Stimulated activated CD8-positive, alpha-beta memory T cell treated with anti-CD3 and anti-CD28 coated beads, Interleukin-7, amount 100 ng/mL, for 24 hours (primary cell): ENCODE data around the gene SMCO2.
"Not testable (repeated sequence)": the region's sequence is repeated elsewhere in the genome, so short reads cannot be mapped to it uniquely, and the experiment has no call there.

Experiments used
- DNase-seq: peaks from one replicate; pipeline ENCODE4 v3.0.0-alpha.2; 2020; ENCODE audit warnings: low read depth

Gene SMCO2

DNA sequence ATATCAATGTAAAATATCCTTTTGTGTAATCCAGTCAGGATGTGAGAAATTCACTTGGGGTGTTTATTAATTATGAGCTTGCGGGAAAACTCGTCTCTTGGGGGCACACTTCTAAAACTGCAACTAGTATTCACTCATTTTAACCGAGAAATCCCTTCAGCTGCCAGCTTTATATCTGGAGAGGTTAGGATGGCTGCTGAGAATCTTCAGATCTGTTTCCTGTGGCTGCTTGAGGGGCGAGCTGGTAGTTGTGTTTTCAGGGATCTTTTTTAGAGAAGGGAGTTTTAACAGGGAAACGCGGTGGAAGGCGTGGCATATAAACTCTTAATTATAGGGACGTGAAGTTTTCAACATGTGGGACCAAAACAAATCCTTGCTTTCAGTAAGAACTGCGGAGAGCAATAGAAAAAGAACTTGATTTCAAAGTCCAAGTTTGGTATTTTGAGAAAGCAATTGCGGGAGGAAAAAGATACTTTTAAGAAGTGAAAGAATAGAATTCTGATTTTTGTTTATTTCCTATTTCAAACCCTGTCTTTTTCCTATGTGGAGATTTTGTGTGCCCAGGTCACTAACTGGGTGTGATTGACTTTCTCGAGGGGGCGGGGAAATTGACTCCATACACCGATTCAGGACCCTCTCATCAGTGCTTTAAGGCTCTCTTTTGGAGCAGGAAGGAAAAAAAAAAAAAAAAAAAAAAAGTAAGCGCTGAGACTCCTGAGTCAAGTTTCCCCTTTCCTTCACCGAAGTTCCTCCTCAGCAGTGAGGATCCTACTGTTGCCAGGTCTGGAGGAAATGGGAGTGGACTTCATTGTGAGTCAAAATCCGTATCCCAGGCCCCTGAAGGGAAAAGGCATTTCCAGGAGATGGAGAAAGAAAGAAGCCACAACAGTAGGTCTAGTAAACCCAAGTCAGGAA, 78.6 kb downstream of the SMCO2 start:
- no peak for DNase-seq

GRCh38 chr12:27527512-27527911, 81.0 kb downstream of the SMCO2 start:
- no peak for DNase-seq

DNA sequence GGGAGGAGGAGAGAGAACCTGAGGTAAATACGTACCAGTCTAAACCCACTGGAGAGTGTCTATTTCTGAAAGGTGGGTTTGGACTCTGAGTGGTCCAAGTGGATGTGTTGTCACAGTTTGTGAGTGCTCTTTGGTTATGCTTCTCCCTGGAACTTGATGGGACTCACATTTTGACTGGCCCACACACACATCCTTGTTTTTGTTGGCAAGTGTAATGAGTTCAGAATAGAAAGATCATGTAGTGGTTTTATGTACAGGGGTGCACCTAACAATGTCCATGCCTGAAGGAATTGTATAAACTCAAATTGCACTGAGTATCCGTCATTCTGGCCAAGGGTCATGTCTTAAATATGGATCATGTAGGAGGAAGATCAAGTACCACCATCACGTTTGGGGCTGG, 82.3 kb downstream of the SMCO2 start:
- no peak for DNase-seq

GRCh38 chr12:27530157-27530922, 83.8 kb downstream of the SMCO2 start:
- DNase-seq, result no peak

DNA sequence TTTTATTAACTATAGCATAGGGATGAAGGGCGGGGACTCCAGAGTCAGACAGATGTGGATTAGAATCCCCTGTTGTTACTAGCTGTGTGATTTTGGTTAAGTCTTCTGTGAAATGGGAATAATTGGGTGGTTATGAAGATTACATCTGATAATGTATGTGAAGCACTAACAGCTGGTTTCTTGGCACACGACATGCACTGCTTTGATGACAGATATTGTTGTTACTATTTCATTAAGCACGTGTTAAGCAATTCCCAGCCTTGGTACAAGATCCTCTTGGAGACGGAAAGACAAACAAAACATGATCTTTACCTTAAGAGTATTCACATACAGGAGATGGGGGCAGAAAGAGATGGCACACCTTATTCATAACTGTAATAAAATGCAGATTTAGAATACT, 85.4 kb downstream of the SMCO2 start:
- no peak for DNase-seq

DNA sequence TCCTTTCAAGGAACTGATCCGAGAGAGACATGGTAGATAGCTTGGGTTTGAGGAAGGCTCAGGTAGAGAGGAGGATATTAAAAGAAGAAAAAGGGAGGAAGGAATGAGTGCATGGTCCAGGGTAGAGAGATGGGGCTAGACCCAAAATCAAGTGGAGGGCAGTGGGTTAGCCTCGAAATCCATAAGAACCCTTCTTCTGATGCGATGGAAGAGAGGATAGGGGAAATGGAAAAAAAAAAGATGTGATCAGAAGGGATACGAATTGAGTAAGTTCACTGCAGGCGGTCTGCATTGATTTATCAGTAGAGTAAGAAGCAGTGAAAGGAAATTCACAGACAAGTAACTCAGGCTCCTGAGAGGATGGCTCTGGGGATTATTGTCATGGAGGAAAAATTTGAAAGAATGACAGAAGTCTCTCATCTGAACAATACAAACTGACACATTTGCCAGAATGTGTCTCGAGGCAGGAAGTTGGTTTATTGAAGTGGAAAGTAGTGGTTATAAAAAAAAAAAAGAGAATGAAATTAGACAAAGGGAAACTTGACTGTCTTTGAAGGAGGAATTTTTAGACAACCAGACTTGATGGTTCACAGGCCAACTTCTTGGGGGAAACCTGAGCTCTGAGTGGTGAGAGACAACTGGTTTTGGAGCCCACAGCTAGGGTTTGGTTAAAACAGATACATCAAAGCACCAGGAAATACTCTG, 87.7 kb downstream of the SMCO2 start:
- no peak for DNase-seq

GRCh38 chr12:27534765-27535161, 88.2 kb downstream of the SMCO2 start:
- no peak for DNase-seq

DNA sequence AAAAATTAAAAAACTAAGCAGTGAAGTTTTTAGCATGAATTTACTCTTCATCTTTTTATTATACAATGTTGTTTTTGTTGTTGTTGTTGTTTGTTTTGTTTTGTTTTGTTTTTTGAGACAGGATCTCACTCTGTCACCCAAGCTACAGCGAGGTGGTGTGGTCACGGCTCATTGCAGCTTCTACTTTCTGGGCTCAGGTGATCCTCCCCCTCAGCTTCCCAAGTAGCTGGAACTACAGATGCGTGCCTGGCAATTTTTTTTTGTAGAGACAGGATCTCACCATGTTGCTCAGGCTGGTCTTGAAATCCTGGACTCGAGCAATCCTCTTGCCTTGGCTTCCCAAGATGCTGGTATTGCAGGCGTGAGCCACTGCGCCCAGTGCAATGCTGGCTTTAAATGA, 88.8 kb downstream of the SMCO2 start:
- DNase-seq, result no peak

DNA sequence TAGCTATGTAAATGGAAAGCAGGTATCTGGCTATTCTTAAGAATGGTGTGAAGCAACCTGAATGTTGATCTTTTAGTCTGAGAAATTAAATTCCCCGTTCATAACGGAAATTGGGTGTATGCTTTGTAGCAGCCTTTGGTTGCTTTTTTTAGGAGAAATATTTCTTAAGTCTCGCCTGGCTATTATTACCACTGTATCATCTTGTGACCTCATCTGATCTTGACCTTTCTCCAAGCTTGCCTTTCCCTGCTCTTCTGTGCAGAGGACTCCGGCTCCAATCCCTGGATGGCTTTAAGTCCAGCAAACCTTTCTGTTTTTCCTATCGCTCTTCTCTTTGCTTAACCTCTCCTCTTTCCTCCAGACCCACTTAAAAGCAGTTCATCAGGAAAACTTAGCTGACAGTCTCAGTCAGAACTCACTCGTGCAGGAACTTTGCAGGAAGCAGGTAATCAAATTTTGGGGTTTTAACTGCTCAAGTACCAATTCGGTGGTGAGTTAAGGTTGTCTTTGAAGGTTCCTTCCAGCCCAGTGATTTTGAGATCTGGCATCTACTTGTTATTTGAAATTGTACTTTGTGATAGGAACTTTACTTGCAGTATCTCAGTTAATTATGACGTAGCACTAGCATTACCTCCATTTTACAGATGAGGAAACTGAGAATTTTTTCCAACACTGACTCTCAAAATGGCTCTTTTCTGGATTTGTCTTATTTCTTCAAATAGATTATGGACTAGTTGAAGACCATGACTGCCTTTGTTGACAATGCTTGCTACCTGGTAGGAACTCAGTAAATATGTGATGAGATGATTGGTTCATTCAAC, 91.5 kb downstream of the SMCO2 start:
- DNase-seq, result no peak

DNA sequence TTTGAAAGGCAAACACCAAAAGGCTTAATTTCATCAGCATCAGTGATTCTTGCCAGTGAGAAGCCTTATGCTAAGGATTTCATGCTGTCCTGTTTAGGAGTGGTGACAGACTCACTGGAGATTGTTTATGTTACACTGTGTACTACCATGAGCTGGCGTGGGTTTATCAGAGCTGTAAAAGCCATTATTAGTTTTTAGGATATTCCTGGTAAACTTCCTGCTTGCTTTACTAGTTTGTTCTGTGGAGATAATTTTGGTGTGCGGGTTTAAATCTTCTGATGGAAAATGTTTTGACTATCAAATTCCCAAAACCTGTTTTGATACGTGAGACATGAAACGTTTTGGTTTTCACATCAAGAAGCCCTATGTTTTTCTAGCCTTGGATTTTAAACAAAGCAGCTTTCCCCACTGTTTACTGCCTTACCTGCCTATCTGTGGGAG, 92.7 kb downstream of the SMCO2 start:
- DNase-seq, result no peak

DNA sequence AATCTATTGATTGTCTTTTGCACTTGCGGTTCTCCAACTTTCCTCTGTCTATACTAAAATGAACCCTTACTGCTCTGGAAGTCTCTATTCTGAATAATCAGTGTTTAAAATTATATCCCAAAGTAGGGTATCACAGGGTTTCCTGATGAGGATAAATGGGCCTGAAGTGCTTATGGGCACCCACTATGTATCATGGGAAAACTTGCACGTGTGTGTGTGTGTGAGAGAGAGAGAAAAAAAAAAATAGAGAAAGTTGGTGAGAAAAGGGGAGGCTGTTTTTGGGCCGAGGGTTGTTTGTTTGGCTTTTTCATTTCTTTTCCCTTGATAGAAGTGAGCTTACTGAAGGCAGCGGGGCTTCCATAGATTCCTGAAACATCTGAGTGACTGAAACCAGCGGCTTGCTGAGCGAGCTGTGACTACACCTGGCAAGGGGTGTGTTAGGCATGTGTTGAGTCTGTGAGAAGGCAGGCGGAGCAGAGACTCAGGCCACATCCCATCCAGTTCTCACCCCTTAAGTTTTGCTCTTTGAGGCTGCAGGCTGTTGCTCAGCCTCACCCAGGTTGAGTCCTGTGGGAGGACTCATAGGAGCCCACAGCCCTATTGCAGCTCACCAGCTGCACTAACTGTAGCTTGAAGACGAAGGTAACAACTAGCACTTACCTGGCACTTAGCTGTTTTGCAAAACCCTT, 94.6 kb downstream of the SMCO2 start:
- no peak for DNase-seq

DNA sequence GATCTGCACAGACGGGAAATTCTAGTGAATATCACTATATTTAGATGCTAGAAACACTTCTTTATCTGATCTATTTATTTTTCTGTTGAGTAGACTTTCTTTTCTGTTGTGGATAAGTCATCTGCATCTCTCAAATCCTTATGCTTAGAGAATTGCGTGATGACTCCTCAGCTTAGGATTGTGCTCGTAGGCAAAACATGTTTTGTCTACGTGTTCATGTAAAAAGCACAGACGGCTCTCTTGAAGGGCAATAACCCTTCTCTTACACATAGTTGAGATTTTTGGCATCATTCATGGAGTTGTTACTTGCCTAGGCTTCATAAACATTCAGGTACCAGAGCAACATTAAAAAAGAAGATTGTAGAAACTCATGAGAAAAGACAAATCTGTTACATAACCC, 96.1 kb downstream of the SMCO2 start:
- DNase-seq, result no peak

- DNase-seq, result not testable (repeated sequence)
Measured at GRCh38 chr12:27544858-27545257, 98.3 kb downstream of the SMCO2 start.

GRCh38 chr12:27545665-27546064, 99.1 kb downstream of the SMCO2 start:
- no peak for DNase-seq

- no peak for DNase-seq
Measured at GRCh38 chr12:27547592-27547991, 101.1 kb downstream of the SMCO2 start.

GRCh38 chr12:27548301-27549199, 102.0 kb downstream of the SMCO2 start:
- DNase-seq, result no peak

GRCh38 chr12:27549236-27549800, 102.8 kb downstream of the SMCO2 start:
- no peak for DNase-seq

DNA sequence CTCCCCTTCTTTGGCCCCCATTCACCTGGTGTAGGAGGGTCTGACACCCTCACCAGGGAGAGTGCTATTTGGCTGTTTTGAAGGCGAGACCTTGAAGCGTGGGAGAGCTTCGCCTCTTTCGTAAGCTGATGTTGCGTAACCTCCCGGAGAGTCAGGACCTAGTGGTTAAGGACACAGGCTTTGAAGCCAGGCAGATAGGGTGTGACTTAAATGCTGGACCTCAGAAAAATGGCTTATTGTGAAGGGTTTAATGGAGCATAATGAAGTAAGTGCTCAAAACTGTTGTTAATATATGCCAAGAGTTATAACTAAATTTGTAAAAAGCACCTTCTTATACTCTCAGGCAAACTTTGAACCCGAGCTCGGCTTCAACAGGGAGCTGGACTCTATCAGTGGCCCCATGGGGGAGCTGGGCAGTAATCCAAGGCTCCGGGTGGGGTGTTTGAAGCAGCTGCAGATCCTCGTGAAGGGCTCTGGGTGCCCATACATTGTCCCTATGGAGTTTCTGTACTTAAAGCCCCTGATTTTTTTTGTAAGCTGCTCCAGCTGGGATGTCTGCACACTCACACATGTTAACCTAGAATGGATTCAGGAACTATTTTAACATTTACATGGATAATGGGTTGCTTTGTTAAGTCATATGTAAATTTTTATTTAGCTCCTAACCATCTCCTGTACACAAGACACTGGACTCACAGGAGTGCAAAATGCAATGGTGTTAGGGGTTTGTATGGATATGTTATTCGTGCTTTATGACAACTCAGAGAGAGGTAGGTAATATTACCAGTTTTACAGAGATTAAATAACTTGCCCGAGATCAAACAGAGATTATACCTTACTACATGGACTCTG, 103.5 kb downstream of the SMCO2 start:
- DNase-seq, result no peak

GRCh38 chr12:27550653-27550975, 104.1 kb downstream of the SMCO2 start:
- DNase-seq, result no peak
